ENCODE data around the gene C2orf74.

Gene C2orf74

GRCh38 chr2:61178603-61179545 lies 16.9 kb downstream of the C2orf74 start:
- peak overlapping the region; percentile 64 for H3K4me3 ChIP-seq (ENCODE audit: low read length)
- peak; percentile 37 for DNase-seq (ENCODE audit: low read depth)
- no peak for TF ChIP-seq CTCF (IDR thresholded peaks at IDR 0.05; ENCODE audit: insufficient read depth, low read depth, low read length, missing control alignments)

- TF ChIP-seq CTCF (IDR thresholded peaks at IDR 0.05; ENCODE audit: insufficient read depth, low read depth, low read length, missing control alignments) = no peak
- no peak overlapping the region for H3K4me3 ChIP-seq (ENCODE audit: low read length)
- DNase-seq (ENCODE audit: low read depth) = peak; percentile 54
These were observed 18.0 kb downstream of the C2orf74 start for GRCh38 chr2:61179701-61180639.

- DNase-seq (ENCODE audit: low read depth) = no peak
- TF ChIP-seq CTCF (IDR thresholded peaks at IDR 0.05; ENCODE audit: insufficient read depth, low read depth, low read length, missing control alignments) = no peak
- H3K4me3 ChIP-seq (ENCODE audit: low read length) = no peak overlapping the region
These were observed 18.7 kb downstream of the C2orf74 start for GRCh38 chr2:61180686-61181085.

GRCh38 chr2:61181382-61182058 lies 19.5 kb downstream of the C2orf74 start:
- DNase-seq (ENCODE audit: low read depth) = no peak
- no peak for TF ChIP-seq CTCF (IDR thresholded peaks at IDR 0.05; ENCODE audit: insufficient read depth, low read depth, low read length, missing control alignments)
- H3K4me3 ChIP-seq (ENCODE audit: low read length) = no peak overlapping the region

GRCh38 chr2:61182059-61182383 lies 20.0 kb downstream of the C2orf74 start:
- no peak for DNase-seq (ENCODE audit: low read depth)
- no peak overlapping the region for H3K4me3 ChIP-seq (ENCODE audit: low read length)
- no peak for TF ChIP-seq CTCF (IDR thresholded peaks at IDR 0.05; ENCODE audit: insufficient read depth, low read depth, low read length, missing control alignments)

- H3K4me3 ChIP-seq (ENCODE audit: low read length) = no peak overlapping the region
- DNase-seq (ENCODE audit: low read depth) = no peak
- TF ChIP-seq CTCF (IDR thresholded peaks at IDR 0.05; ENCODE audit: insufficient read depth, low read depth, low read length, missing control alignments) = no peak
These were observed 21.8 kb downstream of the C2orf74 start for GRCh38 chr2:61183795-61184194.
